ENCODE results near the gene ZNF423.

ZNF423 gene

DNA sequence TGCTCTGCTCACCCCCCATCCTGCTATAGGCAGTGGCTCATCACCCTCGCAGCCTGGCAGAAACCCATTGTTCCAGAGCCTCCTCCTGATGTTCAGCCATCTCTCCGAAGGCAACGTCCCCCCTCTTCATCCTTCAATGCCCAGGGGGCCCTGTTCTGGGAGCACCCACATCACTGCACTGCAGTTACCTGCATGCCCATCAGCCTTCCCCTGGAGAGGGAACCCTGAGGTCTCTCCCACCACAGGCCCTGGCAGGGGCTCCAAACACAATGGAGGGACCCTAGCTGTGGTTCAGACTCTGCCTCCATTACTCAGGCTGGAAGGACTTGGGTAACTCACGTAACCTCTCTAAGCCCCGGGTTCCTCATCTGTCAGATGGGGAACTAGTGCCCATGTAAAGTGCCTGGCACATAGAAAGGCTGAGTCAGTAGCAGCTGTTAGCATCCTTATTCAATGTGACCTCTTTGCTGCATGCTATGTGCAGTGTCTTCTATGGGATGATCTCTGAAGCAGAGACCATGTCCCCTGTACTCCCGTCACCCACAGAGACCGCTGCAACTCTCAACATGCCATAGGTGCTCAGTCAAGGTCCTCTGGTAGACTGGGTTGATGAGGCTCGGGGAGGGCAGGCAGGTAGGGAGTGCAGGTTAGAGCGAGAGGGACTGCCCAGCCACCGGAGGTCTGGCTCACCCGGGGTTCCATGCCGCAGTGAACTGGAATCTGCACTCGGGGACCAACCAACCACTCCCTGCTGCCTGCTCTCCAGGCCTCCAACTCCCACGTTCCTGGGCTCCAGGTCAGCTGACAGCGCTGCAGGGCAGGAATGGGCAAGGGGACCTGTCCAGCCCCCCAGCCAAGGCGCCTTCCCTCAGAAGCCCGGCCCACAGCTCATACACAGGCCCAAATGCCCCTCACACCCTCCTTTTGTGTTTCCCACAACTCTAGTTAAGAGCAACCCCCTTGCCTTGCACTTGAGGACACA, 233.2 kb downstream of the ZNF423 start:
- DNase-seq (ENCODE audit: low read depth), result no peak

DNA sequence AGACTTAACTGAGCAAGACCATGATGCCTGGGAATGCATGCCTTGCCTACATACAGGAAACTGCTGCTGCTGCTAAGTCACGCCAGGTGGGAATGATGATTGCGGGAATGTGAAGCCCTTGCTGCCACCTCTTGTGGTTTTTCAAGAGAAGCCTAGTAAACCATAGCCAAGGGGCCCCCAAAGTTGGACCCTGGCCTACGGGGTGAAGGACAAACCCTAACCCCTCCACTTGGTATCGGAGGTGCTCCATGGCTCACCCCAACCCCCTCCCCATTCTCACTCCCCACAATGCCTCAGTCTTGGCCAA, 233.9 kb downstream of the ZNF423 start:
- no peak for DNase-seq (ENCODE audit: low read depth)

DNA sequence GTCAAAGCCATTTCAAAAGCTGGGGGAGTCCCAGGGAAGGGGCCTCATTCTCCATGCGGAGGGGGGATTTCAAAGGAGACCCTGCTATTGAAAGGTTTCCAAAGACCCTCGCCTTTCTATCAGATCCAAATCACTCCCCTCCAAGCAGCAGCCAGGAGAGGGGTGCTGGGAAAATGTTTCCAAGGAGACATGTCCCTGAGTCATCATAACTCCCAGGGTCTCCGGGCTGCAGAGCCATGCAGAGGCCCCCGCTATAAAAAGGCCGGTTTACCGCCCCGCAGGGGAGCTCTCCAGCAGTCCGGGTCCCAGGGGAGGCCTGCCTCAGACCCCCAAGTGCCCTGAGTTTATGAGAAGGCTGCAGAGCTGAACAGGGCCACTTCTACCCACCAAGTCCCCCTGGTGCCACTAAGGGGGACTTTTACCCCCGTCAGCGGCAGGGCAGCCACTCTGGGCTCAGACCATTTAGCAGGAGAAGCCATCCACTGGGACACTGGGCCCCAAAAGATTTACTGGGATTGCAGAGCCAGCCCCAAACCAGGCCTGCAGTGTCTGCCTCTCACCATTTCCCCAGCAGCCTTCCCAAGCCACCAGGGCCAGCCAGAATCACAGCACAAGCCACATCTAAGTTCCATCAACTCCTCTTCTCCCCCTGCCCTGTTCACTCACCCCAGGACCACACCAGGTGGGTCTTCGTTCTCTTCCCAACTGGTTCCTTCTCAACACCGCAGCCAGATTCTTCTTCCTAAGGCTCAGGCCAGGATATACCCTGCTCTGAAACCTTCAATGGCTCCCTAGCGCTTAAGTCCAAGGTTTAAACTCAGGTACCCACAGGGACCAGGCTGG, 234.4 kb downstream of the ZNF423 start:
- no peak for DNase-seq (ENCODE audit: low read depth)

DNA sequence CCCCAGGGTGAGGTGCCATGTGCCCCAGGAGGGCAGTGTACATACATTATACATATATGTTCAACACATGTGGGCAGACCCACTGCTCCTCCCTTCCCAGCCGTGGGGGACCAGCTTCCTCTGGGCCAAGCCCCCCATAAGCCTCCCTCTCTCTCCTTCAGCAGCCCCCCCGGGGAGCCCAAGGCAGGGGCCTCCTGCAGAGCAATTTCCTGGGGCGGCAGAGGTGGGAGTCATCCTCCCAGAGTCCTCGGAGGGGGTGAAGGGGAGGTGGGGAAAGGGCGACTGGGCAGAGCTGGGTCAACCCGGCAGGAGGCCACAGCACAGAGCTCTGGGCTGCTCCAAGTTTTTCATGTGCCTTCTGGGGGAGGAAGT, 235.1 kb downstream of the ZNF423 start:
- no peak for DNase-seq (ENCODE audit: low read depth)

DNA sequence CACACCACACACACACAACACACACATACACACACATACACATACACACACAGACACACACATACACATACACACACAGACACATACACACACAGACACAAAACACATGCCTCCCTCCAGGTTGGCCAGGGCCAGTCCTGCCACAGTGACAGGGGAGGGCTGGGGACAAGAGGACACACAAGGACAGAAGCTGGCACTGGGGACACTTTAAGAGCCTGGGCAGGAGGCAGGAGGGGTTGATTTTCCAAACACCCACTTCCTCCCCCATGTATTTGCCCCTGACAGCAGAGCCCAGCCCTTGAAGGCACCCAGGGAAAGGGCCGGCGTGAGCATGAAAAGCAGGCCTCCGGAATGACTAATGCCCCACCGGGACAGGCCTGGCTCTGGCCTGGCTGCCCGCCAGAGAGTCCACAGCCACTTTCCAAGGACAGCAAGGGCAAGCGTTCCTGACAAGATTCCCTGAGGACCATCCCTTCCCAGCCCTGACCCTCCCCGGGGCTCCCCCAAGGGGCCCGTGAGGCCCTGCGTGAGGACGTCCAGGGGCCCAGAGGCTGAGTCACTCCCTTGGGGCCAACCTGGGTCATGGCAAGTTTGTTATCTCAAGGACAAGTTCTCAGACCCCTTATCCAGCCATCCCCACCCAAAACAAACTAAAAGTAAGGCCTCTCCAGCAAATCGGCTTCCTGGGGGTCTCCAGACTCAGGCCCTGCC, 235.6 kb downstream of the ZNF423 start:
- DNase-seq (ENCODE audit: low read depth), result no peak

DNA sequence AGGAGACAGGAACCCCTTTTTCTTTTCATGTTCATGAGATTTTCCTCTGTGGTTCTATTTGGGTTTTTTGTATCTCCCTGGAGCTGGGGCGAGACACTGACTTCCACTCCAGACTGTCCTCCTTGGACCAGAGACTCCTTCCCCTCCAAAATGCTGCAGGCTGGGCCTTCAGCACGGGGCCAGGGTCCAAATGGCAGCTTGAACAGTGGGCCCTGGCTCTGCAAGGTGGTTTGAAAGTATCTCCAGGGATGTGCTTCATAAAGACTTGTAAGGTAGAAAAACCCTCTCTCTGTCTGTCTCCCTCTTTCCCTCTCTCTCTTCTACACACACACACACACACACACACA, 236.1 kb downstream of the ZNF423 start:
- DNase-seq (ENCODE audit: low read depth), result no peak

DNA sequence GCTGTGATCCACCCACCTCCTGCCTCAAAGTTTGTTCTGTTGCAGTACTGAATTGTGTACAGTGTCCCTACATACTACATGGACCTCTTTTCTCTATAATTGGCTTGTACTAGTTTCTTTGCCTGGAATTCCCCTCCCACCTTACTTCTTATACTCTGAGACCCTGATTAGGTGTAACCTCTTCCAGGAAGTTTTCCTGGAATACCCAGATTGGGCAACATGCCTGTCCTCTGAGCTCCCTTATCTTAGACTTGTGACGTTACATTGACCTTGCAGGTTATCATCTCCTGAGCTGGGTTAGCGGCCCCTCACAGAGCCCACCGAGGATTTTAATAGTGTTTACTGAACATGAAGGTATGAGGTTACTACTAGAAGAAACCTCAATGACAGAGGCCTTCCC, 237.0 kb downstream of the ZNF423 start:
- no peak for DNase-seq (ENCODE audit: low read depth)

DNA sequence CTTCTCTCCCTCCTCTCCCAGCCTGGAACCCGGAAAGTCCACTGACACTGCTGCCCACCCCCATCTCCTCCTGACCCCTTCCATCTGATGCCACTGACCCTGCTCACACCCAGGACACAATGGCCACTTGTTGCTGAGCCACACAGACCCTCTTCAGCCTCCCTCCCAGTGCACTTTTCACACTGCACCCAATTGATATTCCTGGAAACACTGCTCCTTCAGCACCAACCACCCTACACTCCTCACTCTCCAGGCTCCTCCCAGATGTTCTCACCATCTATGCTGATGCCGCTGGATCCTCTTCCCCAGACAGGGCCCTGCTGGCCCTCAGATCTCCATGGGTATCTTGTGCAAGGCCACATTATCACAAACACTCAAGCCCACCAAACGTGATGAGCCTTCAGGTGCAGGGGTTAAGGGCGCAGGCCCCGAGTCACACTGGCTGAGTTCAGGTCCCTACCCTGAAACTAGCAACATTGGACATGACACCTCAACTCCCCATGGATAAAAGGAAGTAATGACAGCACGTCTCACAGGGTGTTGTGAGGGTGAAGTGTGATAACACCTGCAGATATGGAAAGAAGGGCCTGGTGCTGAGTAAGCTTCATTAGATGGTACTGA, 238.1 kb downstream of the ZNF423 start:
- no peak for DNase-seq (ENCODE audit: low read depth)

DNA sequence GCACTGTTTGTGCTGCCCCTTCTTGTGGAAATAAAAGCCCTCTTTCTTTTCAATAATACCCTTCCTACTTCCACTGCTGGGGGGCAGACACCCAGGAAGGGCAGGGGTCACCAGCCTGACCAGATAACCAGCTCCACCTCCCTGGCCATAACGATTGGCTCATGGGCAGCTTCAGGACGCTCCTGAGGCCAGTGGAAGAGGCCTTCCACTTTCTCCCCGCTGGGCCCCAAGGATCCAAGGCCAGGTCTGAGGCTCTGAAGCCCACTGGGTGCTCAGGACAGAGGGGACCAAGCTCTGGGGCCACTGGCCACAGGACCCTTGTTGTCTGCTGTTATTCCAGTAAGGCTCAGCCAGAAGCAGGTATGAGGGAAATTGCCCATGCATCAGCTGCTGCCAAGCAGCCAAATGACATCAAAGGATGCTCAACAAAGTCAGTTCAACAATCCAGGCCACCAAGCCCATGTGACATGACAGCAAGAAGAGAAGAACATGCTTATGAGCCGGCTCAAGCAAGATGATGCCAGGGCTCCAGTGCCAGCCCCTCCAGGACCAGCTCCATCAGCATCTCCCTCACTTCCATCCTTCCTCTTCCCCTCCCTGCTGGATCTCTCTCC, 238.8 kb downstream of the ZNF423 start:
- no peak for DNase-seq (ENCODE audit: low read depth)

DNA sequence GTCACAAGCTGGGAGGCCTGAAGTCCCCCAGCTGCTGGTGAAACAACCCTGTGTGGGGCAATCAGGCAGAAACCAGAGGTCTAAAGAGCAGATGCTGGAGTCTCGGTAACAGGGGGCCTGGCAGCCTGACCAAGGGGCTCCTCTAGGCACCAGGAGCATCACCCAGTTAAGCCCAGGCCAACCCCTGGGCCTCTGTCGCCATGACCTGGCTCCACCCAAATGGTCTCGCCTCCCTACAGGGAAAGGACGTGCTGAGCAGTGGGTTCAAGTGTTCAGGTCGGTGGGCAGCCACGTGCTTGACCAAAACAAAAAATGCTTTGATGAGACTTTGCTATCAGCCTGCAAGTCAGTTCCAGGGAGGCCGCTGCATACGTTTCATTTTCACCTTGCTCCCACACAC, 240.3 kb downstream of the ZNF423 start:
- DNase-seq (ENCODE audit: low read depth), result no peak

DNA sequence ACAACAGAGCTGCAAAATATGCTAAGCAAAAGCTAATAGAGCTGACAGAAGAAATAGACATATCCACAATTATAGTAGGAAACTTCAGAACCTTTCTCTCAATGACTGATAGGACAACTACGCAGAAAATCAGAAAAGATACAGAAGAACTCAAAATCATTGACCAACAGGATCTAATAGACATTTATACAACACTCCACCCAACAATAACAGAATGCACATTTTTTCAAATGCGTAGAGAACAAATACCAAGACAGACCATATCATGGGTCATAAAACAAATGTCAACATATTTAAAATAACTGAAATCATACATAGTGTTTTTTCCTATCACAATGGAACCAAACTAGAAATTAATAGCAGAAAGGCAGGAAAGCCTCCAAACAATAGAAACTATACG, 244.9 kb downstream of the ZNF423 start:
- DNase-seq (ENCODE audit: low read depth), result no peak

DNA sequence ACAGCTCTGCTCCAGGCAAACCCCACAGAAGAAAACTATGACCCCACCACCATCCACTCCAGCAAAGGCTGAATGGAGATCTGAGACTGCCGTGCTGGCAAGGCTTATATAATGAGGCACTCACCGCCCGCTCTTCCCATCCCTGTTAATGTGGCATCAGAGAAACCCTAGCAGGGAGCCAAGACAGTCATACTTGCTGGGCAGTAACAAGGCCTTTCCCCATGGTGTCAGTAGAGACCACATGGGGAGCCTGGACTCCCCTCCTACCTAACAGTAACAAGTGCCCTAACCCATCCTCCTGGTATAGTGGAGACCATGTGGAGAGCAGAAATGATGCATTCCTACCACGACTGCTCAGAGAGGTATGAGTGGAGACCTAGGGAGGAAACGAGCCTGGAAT, 247.1 kb downstream of the ZNF423 start:
- no peak for DNase-seq (ENCODE audit: low read depth)

DNA sequence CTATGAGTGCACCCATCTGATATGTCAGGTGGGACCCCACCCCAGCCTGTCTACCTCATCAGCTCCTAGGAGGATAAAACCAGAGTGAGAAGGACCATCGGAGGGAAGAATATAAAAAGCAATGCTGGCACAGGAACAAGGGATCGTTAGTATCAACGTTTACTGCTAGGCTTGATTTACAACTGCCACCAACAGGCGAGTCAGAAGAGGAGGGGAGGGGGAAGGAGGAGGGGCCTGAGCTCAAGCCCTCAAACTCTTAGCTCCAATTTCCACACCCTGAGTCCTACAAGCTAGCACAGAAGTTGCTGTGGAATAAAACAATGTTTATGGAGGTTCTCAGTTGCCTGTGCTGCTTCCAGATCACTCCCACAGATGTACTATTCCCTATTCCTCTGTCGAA, 247.8 kb downstream of the ZNF423 start:
- DNase-seq (ENCODE audit: low read depth), result no peak

DNA sequence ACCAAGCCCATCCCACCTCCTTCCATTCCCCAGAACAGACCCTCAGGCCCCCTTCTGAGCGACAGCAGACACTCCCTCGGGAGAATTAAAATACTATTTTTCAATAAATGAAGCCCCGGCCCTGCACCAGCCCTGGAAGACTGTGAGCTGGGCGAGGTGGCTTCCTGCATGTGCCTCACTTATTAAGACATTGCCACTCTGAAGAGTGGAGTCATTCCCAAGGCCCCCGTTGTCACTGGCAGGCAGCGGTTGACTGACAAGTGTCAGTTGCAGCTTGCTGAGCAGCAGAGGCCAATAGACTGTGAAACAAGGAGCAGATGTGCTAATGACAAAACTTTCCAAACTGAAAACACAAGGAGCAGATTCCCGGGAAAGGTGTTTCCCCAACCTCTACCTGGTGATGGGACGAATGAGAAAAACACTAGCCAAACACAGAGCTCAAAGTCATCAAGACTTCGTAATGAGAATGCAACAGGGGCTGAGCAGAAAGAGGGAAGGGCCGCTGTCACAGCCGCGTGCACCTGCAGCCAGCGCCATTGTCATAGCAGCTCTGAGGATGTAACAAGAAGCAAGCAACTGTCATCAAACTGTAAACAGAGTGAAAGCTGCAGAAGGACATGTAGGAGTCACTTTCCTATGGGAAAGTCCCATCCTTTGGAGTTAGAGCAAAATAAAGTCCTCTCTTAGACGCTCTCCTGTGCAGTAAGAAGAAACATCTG, 250.2 kb downstream of the ZNF423 start:
- no peak for DNase-seq (ENCODE audit: low read depth)

DNA sequence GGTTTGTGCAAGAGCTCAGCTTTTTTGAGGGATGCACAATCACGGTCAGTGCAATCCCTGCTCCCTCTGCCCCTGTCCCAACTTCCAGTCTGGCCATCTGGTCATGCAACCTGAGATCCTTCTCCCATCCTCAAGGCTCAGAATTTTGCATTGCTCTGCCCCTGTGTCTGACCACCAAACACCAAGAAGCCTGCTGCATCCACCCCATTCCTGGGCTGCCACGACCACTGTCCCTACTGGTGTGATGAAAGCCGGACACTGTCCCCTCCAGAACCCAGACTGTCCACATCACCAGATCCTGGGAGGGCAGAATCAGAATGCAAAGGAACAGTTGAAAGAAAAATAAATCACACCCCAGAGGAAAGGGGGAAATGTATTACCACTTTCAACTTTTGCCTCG, 251.3 kb downstream of the ZNF423 start:
- no peak for DNase-seq (ENCODE audit: low read depth)

DNA sequence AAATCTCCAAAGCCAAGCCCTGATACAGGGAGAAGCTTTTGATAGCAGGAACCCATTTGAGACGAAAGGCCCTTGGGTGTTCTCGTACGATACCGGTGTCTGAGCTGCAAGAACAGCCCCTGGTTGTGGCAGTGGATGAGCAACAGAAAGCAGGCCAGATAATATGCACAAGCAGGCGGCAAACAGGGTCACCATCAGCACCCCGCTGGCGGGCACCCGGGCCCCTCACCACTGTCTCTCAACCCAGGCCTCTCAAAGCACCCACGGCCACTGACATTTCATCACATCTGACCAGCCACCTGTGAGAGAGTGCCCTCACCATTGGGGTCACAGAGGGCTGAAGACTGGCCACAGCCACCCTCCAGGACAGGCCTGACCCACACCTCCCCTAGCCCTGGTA, 252.0 kb downstream of the ZNF423 start:
- no peak for DNase-seq (ENCODE audit: low read depth)

DNA sequence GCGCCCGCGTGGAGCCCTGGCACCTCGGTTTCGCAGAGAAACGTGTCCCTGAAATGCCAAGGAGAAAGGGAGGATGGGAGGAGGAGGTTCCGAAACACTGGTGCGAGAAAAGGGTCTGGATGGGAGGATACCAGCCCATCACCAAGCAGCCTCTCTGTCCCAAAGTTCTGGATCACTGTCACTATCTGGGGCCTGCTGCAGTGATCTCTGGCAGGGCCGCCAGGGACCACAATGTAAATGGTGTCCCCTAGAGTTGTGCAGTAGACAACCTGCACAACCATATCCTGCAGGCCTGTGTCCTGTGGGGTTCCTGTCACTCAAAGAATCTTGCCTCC, 253.0 kb downstream of the ZNF423 start:
- no peak for DNase-seq (ENCODE audit: low read depth)

DNA sequence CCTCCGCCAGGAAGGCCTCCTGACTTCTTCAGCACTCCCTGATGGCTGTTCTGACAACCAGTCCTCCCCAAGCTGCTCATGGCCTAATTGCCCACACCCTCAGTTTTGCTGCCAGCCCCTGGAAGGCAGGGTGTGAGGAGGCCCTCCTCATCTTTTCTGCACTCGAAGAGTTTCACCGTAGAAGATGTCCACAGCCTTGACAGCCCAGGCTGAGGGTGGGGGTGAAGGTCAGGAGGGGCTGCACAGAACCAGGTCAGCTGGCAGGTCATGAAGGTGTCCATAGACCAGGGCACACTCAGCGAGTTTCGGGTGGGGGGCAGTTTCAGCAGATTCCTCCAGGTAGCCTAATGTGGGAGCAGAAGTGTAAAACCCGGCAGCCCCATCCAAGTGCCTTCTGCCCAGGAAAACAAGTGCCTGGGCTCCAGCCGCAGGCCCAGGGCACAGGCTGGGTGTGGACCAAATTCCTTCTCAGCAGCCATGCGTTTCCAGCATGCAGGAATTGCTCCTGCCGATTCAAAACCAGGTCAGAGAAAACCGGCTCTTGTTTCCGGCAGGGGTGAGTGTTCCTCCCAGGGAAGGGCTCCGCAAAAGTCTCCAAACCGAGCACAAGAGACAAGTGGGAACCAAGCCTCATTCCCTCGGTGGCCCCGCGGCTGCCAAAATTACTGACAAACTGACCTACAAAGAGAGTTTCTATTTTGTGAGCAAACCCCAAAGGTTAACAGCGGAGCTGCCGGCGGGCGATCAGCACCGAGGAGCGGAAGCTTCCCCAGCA, 253.5 kb downstream of the ZNF423 start:
- no peak for DNase-seq (ENCODE audit: low read depth)

DNA sequence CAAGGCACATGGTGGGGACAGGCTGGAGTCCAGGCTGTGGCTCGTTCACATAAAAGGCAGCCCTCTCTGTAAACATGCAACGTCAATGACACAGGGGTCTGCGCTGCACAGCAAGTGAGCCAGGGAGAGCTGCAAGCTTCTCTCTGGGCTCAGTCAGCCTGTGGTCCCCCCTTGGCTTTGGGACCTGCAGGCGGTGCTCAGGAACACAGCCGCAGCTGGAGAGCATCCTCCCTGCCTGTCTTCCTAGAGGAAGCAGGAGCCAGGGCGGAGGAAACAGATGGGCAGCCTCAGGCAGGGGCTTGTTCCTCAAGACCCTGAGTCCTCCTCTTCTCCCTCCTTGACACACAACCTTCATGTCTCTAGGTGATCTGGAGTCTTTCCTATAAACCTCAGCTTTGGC, 254.3 kb downstream of the ZNF423 start:
- no peak for DNase-seq (ENCODE audit: low read depth)

DNA sequence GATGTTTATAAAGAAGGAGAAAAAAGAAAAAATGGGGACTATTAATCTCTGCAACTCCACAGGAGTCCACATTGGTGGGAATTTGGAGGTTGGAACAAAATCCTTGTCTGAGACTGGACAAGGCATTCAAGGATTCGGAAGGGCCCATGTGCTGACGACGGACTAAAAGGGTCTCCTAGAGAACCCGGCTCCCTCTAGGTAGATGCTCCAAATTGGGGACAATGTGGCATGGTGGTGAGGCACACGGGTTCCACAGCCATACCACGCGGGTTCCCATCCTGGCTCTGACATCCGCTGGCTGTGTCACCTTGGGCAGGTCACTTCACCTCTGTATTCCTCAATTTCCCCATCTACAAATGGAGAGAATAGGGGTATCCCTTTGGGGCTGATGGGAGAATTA, 254.9 kb downstream of the ZNF423 start:
- no peak for DNase-seq (ENCODE audit: low read depth)

DNA sequence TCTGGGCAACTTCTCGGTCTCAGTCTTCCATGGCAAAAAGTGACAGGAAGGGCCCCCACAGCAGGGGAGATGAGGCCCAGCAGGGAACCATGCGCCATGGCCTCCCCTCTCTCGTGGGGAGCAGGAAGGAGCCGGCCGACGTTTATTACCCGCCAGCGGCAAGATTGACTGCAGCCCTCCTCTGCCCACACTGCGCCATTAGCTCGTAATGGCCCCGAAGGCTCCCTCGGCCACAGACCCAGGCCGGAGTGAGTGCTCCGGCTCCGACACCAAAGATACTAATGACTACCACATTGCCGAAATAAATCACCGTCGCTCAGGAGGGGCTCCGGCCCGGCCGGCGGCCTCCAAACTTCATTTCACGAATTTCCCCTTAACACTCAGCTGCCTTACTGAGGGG, 255.4 kb downstream of the ZNF423 start:
- no peak for DNase-seq (ENCODE audit: low read depth)
